Psoas muscle (tissue), 8 donors: ENCODE measurements around the gene TRDN. TPM values are rescaled to one million over a fixed set of nuclear protein-coding genes. Genes with fewer than 3 reads are reported as not detected.

Source experiments
- ATAC-seq, 4 donors: fragments of 200-7000 bp; cut with Tn5 transposase; one replicate each; pipeline ENCODE4 v1.9.1; 2020; ENCODE audit warnings: moderate library complexity in 3 of 4, mild to moderate bottlenecking in 2 of 4
- DNase-seq, 2 donors: peaks; one replicate each; pipeline ENCODE4 v3.0.0-alpha.2; 2020
- H3K27ac ChIP-seq: fragments of 200-600 bp; one replicate; pipeline ENCODE4 v1.8.0; 2022
- H3K27me3 ChIP-seq, 3 donors: fragments of 200-600 bp in 1 of 3; one replicate each; pipeline versions ENCODE4 v1.6.1 to v1.8.0; 2013 to 2022; ENCODE audit warnings: low read length in 2 of 3, mild to moderate bottlenecking in 2 of 3, moderate library complexity in 1 of 3; ENCODE audit not compliant: insufficient read depth in 3 of 3
- H3K36me3 ChIP-seq, 2 donors: fragments of 200-600 bp in 1 of 2; one replicate each; pipeline versions ENCODE4 v1.6.1 to v1.8.0; 2013 to 2022; ENCODE audit warnings: low read depth in 1 of 2, mild to moderate bottlenecking in 1 of 2, moderate library complexity in 1 of 2; ENCODE audit not compliant: insufficient read depth in 1 of 2
- H3K4me1 ChIP-seq: fragments of 200-600 bp; one replicate; pipeline ENCODE4 v1.8.0; 2022
- H3K4me3 ChIP-seq: fragments of 200-600 bp; one replicate; pipeline ENCODE4 v1.8.0; 2022; ENCODE audit warnings: mild to moderate bottlenecking
- H3K9me3 ChIP-seq: fragments of 200-600 bp; one replicate; pipeline ENCODE4 v1.8.0; 2022
- WGBS, 3 donors: extraction: QIAGEN DNeasy Blood & Tissue Kit; methylation state at CpG; one replicate each; pipeline versions ENCODE4 v1.1.6 to v1.1.7; 2013; 5-methylcytosine and 5-hydroxymethylcytosine counted together
- intact Hi-C, 2 donors: fragments of 100-400 bp; cut with DNase I; formaldehyde crosslinking; loops; one replicate each; pipeline versions ENCODE4 v1.11.0 to v1.14.2; 2022
- polyA plus RNA-seq, 3 donors: library from polyadenylated mRNA; stranded (reverse); fragments of 200-250 nt; gene quantifications; one replicate each; pipeline ENCODE4 v1.2.3, GENCODE V29; 2013
- total RNA-seq, 4 donors: library from RNA; stranded (reverse); fragmentation: NEBNext Ultra II Directional in 2 of 4; extraction: Animal tissue kit (Norgen Biotek cat#: 25700) in 2 of 4; gene quantifications; one replicate each; pipeline versions ENCODE4 v1.2.1 to v1.2.4, GENCODE V29; 2021 to 2023
- TF ChIP-seq, protein P1 (sequence below): fragments of 200-600 bp; IDR thresholded peaks from one replicate; pipeline ENCODE4 v1.8.0; 2022; ENCODE audit warnings: antibody characterized with exemption
- donor health status: healthy with polysubstance abuse.
- donor health status: DM: no; HTN: no; CAD: no; lungs with moderate emphysema.
- donor health status: Bipolar disorder and iron deficiency.
- donor health status: healthy.
- donor health status: DM: yes; HTN: yes; CAD: no.
- donor health status: DM: no; HTN: no; CAD: no.
- donor health status: DM: no; HTN: no; CAD: no.
- donor health status: DM: yes; HTN: yes; CAD: no.

Gene TRDN
- total and polyA plus RNA-seq, 7 donors, result 79.7 to 1,361 (median 399) TPM

DNA sequence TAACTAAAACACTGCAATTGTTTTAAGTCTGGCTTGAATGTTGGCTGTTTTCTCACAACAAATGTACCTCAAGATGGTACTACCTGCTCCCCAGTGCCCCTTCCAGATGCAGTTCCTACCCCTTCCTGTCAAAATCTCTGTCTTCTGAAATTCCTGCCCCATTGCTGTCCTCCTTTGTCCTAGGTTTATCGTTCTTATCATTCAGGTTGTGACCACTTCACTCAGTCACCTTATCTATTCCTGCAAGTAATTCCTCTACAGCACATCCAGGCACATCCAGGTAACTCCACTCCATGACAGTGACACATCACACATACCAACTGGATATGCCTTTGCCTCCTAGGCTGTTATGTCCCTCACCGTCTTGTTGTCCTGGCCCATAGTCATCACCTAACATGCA lies 90.2 kb downstream of the TRDN start:
- DNase-seq (no peak), ATAC-seq (peak in 3 of 4 donors; percentile 24 to 50 (median 30))
- Histone ChIP-seq H3K4me1 (peaks cover 49% of the 10 kb centered on the region), H3K9me3 (no peaks in the 10 kb centered on the region), H3K4me3 (no peak overlapping the region), H3K27me3 (no peaks in the 10 kb centered on the region), H3K27ac (peak overlapping the region; percentile 64), H3K36me3 (peaks cover 0 to 52% of the 10 kb centered on the region in 2 donors)
- intact Hi-C loops, result no loop called here
- WGBS, 3 donors, result 66 to 87% (median 80%) methylated on average over 2 of the region's 2 CpGs
- TF ChIP-seq, protein P1, sequence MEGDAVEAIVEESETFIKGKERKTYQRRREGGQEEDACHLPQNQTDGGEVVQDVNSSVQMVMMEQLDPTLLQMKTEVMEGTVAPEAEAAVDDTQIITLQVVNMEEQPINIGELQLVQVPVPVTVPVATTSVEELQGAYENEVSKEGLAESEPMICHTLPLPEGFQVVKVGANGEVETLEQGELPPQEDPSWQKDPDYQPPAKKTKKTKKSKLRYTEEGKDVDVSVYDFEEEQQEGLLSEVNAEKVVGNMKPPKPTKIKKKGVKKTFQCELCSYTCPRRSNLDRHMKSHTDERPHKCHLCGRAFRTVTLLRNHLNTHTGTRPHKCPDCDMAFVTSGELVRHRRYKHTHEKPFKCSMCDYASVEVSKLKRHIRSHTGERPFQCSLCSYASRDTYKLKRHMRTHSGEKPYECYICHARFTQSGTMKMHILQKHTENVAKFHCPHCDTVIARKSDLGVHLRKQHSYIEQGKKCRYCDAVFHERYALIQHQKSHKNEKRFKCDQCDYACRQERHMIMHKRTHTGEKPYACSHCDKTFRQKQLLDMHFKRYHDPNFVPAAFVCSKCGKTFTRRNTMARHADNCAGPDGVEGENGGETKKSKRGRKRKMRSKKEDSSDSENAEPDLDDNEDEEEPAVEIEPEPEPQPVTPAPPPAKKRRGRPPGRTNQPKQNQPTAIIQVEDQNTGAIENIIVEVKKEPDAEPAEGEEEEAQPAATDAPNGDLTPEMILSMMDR, result no peak

- peaks cover 2% of the 10 kb centered on the region for H3K4me1 ChIP-seq
- H3K36me3 ChIP-seq, result peaks cover 0 to 60% of the 10 kb centered on the region in 2 donors
- WGBS, 3 donors, result 89 to 97% (median 95%) methylated on average over 4 of the region's 4 CpGs
- H3K27me3 ChIP-seq, result no peaks in the 10 kb centered on the region
- no peaks in the 10 kb centered on the region for H3K9me3 ChIP-seq
- DNase-seq, result no peak
- TF ChIP-seq, protein P1, result no peak
- H3K27ac ChIP-seq, result no peak overlapping the region
- peak in 1 of 4 donors; percentile 30 for ATAC-seq
- intact Hi-C loops, result no loop called here
- H3K4me3 ChIP-seq, result no peak overlapping the region
These were observed 95.3 kb downstream of the TRDN start for GRCh38 chr6:123541462-123541861.

- Histone ChIP-seq H3K9me3 (no peaks in the 10 kb centered on the region), H3K27ac (peak overlapping the region; percentile 81), H3K4me3 (peak overlapping the region; percentile 1), H3K27me3 (no peaks in the 10 kb centered on the region), H3K4me1 (peaks cover 61% of the 10 kb centered on the region), H3K36me3 (peaks cover 0 to 16% of the 10 kb centered on the region in 2 donors)
- DNase-seq (no peak), ATAC-seq (peak; percentile 60 to 82 (median 72))
- TF ChIP-seq, protein P1, result no peak
- intact Hi-C loops, result no loop called here
- 16 to 31% (median 16%) methylated on average over 2 of the region's 2 CpGs for WGBS, 3 donors
These were observed 102.7 kb downstream of the TRDN start for GRCh38 chr6:123533862-123534648.

DNA sequence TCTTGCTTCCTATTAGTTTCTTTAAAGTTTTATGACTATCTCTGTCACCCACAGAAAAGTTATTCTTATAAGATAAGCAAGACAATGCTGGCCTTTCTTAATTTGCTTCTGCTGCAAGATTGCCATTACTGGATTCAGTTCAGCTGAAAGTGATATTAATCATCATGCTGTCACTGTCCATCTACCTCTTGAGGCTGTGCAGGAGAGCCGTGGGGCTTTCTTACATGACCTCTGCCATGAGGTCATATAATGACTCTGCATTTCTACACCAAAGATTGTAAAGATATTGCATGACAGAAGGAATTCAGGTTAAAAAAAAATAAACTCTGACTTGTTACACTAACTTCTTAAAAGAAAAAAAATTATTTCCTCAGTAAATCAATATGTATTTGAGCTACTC lies 106.9 kb downstream of the TRDN start:
- peak overlapping the region; percentile 11 for H3K4me3 ChIP-seq
- no peaks in the 10 kb centered on the region for H3K9me3 ChIP-seq
- H3K27me3 ChIP-seq, result no peaks in the 10 kb centered on the region
- H3K4me1 ChIP-seq, result peaks cover 60% of the 10 kb centered on the region
- H3K27ac ChIP-seq, result peak overlapping the region; percentile 81
- intact Hi-C loops, result no loop called here
- peak in 1 of 2 donors; percentile 53 for DNase-seq
- TF ChIP-seq, protein P1, result no peak
- peak; percentile 71 to 88 (median 84) for ATAC-seq
- peaks cover 0 to 29% of the 10 kb centered on the region in 2 donors for H3K36me3 ChIP-seq
- WGBS, 3 donors, result 12 to 22% (median 14%) methylated on average over 1 of the region's 1 CpG
